Measurements from ENCODE around the gene IKZF3.
A peak's percentile ranks its signal among the peaks of the same experiment; 100 is the strongest.

Gene IKZF3

GRCh38 chr17:39739885-39740356 is 124.2 kb downstream of the IKZF3 start:
- DNase-seq (ENCODE audit: insufficient read length, low spot score) (no peak), FAIRE-seq (no peak)
- TF ChIP-seq POLR2AphosphoS5 (IDR thresholded peaks at IDR 0.05; ENCODE audit: low read depth, low read length) (no peak), TAF1 (IDR thresholded peaks at IDR 0.05; ENCODE audit: low read depth, low read length) (no peak), SPI1 (IDR thresholded peaks at IDR 0.05; ENCODE audit: low read depth, low read length) (no peak), POU2F2 (IDR thresholded peaks at IDR 0.05; ENCODE audit: low read depth, low read length) (no peak), PAX5 (IDR thresholded peaks at IDR 0.05; ENCODE audit: insufficient read depth, low read length, severe bottlenecking) (no peak), POLR2A (IDR thresholded peaks at IDR 0.05; ENCODE audit: low read depth, low read length) (no peak)

DNA sequence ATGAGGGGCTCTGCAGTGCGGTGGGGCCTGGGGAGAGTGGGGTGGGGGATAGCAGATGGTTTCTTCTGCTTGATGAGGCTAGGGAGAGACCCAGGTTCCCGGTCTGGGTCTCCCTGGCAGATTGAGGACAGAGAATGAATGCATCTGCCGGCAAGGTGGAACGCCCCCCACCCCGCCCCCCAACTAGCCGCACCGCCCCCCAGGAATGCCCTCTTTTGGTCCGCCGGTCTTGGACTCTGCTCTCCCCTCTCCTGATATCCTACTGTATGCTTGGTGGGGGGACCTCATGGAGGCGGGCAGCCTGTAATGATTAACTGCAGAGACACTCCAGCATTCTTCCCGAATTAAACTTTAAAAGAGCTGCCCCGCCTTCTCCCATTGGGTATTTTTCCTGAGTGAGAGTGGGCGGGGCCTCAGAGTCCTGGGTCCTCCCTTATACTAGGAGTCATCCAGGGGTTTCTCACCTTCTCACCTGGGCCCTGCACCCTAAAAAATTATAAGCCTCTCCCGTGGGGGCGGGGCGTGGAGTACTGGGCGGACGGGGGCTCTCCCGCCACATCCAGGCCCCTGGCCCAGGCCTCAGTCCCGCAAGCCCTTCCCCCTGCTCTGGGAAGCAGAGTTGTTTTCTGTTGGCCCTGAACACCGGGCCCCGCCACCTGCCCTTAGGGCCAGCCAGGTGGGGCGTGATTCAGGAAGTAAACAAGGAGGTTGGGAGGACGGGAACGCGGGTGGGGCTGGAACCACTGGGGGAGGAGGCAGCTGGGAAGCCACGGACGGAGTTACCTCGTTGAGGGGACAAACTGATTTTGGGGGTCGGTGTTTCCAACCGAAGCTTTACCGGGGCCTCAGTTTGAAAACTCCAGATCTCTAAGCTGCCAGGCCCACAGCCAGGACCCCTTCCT is 124.9 kb downstream of the IKZF3 start:
- DNase-seq (ENCODE audit: insufficient read length, low spot score) (no peak), FAIRE-seq (no peak)
- TF ChIP-seq POLR2AphosphoS5 (IDR thresholded peaks at IDR 0.05; ENCODE audit: low read depth, low read length) (no peak), PAX5 (IDR thresholded peaks at IDR 0.05; ENCODE audit: insufficient read depth, low read length, severe bottlenecking) (no peak), SPI1 (IDR thresholded peaks at IDR 0.05; ENCODE audit: low read depth, low read length) (no peak), POU2F2 (IDR thresholded peaks at IDR 0.05; ENCODE audit: low read depth, low read length) (no peak), POLR2A (IDR thresholded peaks at IDR 0.05; ENCODE audit: low read depth, low read length) (no peak), TAF1 (IDR thresholded peaks at IDR 0.05; ENCODE audit: low read depth, low read length) (no peak)

GRCh38 chr17:39738568-39738901 is 125.6 kb downstream of the IKZF3 start:
- DNase-seq (ENCODE audit: insufficient read length, low spot score) (peak; percentile 70), FAIRE-seq (peak; percentile 76)
- no peak for TF ChIP-seq TAF1 (IDR thresholded peaks at IDR 0.05; ENCODE audit: low read depth, low read length)
- no peak for TF ChIP-seq POLR2AphosphoS5 (IDR thresholded peaks at IDR 0.05; ENCODE audit: low read depth, low read length)
- no peak for TF ChIP-seq POLR2A (IDR thresholded peaks at IDR 0.05; ENCODE audit: low read depth, low read length)
- TF ChIP-seq PAX5 (IDR thresholded peaks at IDR 0.05; ENCODE audit: insufficient read depth, low read length, severe bottlenecking) = no peak
- no peak for TF ChIP-seq POU2F2 (IDR thresholded peaks at IDR 0.05; ENCODE audit: low read depth, low read length)

DNA sequence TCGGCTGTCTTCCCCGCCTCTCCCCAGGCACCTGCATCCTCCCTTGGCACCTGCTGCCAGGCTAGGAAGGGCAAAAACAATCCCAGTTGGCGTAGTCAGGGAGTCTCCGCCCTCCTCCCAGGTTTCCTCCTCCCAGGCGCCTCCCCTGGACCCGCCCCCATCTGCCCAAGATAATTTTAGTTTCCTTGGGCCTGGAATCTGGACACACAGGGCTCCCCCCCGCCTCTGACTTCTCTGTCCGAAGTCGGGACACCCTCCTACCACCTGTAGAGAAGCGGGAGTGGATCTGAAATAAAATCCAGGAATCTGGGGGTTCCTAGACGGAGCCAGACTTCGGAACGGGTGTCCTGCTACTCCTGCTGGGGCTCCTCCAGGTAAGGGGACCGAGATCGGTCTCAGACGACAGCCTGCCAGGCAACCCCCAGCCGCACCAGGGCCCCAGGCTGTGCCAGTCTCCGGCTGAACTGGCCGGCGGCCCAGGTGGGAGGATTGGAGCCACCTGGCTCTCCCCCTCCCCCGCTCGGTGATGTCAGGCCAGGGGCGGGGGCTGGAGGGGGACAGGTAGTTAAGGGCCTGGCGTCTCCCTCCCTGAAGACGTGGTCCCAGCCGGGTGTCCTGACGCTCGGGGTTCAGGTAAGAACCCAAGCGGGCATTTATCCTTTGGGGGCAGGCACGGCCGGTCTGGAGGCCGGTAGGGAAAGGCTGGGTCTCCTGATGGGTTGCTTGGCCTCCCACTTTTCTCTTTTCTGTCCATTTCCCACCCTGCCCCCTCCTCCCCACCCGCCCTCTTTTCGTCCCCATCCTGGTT is 126.1 kb downstream of the IKZF3 start, which contains the start of gene GRB7:
Gene GRB7 (plus strand): TSS at position 179 of the 808 bp plus-strand sequence. CDS start 4,364 bp downstream, outside the sequence.
- peak; percentile 55 for DNase-seq (ENCODE audit: insufficient read length, low spot score)
- TF ChIP-seq POU2F2 (IDR thresholded peaks at IDR 0.05; ENCODE audit: low read depth, low read length) (no peak), SPI1 (IDR thresholded peaks at IDR 0.05; ENCODE audit: low read depth, low read length) (no peak), POLR2AphosphoS5 (IDR thresholded peaks at IDR 0.05; ENCODE audit: low read depth, low read length) (no peak), PAX5 (IDR thresholded peaks at IDR 0.05; ENCODE audit: insufficient read depth, low read length, severe bottlenecking) (no peak), TAF1 (IDR thresholded peaks at IDR 0.05; ENCODE audit: low read depth, low read length) (no peak)
- no peak for FAIRE-seq

- FAIRE-seq (no peak), DNase-seq (ENCODE audit: insufficient read length, low spot score) (no peak)
- TF ChIP-seq POLR2A (IDR thresholded peaks at IDR 0.05; ENCODE audit: low read depth, low read length) (no peak), POU2F2 (IDR thresholded peaks at IDR 0.05; ENCODE audit: low read depth, low read length) (no peak), TAF1 (IDR thresholded peaks at IDR 0.05; ENCODE audit: low read depth, low read length) (no peak), PAX5 (IDR thresholded peaks at IDR 0.05; ENCODE audit: insufficient read depth, low read length, severe bottlenecking) (no peak), POLR2AphosphoS5 (IDR thresholded peaks at IDR 0.05; ENCODE audit: low read depth, low read length) (no peak), SPI1 (IDR thresholded peaks at IDR 0.05; ENCODE audit: low read depth, low read length) (no peak)
These were observed 126.8 kb downstream of the IKZF3 start for GRCh38 chr17:39737206-39737759.

DNA sequence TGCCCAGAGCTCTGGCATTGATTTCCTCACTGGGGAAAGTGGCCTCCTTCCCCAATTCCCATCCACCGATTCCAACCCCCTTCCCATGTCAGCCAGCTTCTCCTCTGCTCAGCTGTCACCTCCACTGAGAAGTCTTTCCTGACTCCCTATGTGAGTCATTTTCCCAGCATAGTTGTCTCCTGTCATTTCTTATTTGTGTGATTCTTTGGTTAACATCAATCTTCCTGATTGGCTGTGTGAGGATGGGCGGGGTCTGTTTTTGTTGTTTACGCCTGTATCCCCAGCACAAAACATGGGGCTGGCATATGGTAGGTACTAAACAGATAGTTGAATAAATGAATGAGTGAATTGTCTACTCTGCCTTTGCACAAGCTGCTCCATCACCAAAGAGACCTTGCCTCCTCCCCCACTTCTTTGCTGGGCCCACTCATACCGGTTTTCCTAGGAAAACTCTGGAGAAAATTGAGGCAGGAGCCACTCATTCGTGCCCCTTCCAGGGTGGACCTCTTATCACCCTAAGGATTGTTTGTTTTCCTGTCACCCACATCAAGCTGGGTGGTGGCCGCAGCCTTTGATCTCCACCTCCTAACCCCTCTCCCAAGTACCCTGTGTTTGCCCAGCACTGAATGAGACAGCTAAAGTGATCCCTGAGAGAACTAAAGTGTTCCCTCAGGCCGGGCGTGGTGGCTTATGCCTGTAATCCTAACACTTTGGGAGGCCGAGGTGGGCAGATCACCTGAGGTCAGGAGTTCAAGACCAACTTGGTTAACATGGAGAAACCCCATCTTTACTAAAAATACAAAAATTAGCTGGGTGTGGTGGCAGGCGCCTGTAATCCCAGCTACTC is 127.6 kb downstream of the IKZF3 start:
- no peak for TF ChIP-seq TAF1 (IDR thresholded peaks at IDR 0.05; ENCODE audit: low read depth, low read length)
- no peak for TF ChIP-seq PAX5 (IDR thresholded peaks at IDR 0.05; ENCODE audit: insufficient read depth, low read length, severe bottlenecking)
- no peak for TF ChIP-seq POU2F2 (IDR thresholded peaks at IDR 0.05; ENCODE audit: low read depth, low read length)
- TF ChIP-seq POLR2A (IDR thresholded peaks at IDR 0.05; ENCODE audit: low read depth, low read length) = no peak
- no peak for TF ChIP-seq SPI1 (IDR thresholded peaks at IDR 0.05; ENCODE audit: low read depth, low read length)
- TF ChIP-seq POLR2AphosphoS5 (IDR thresholded peaks at IDR 0.05; ENCODE audit: low read depth, low read length) = no peak
- no peak for DNase-seq (ENCODE audit: insufficient read length, low spot score)
- FAIRE-seq = peak; percentile 13

GRCh38 chr17:39735882-39736281 is 128.2 kb downstream of the IKZF3 start:
- FAIRE-seq (no peak), DNase-seq (ENCODE audit: insufficient read length, low spot score) (no peak)
- TF ChIP-seq POLR2AphosphoS5 (IDR thresholded peaks at IDR 0.05; ENCODE audit: low read depth, low read length) (no peak), SPI1 (IDR thresholded peaks at IDR 0.05; ENCODE audit: low read depth, low read length) (no peak), POLR2A (IDR thresholded peaks at IDR 0.05; ENCODE audit: low read depth, low read length) (no peak), TAF1 (IDR thresholded peaks at IDR 0.05; ENCODE audit: low read depth, low read length) (no peak), POU2F2 (IDR thresholded peaks at IDR 0.05; ENCODE audit: low read depth, low read length) (no peak), PAX5 (IDR thresholded peaks at IDR 0.05; ENCODE audit: insufficient read depth, low read length, severe bottlenecking) (no peak)

DNA sequence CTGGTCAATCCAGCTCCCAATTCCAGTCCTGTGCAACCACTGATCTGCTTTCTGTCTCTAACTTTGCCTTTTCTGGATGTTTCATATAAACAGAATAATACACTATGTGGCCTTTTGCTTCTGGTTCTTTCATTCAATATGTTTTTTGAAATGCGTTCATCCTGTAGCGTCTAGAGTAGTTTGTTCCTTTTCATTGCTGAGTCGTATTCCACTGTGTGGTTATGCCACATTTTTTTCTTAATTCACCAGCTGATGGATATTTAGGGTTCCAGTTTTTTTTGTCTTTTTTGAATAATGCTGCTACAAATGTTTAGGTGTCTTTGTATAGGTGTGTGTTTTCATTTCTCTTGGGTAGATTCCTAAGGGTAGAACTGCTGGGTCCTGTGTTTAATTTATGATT is 131.5 kb downstream of the IKZF3 start:
- TF ChIP-seq POU2F2 (IDR thresholded peaks at IDR 0.05; ENCODE audit: low read depth, low read length) = no peak
- TF ChIP-seq POLR2AphosphoS5 (IDR thresholded peaks at IDR 0.05; ENCODE audit: low read depth, low read length) = no peak
- TF ChIP-seq TAF1 (IDR thresholded peaks at IDR 0.05; ENCODE audit: low read depth, low read length) = no peak
- no peak for TF ChIP-seq POLR2A (IDR thresholded peaks at IDR 0.05; ENCODE audit: low read depth, low read length)
- no peak for TF ChIP-seq PAX5 (IDR thresholded peaks at IDR 0.05; ENCODE audit: insufficient read depth, low read length, severe bottlenecking)
- TF ChIP-seq SPI1 (IDR thresholded peaks at IDR 0.05; ENCODE audit: low read depth, low read length) = no peak
- DNase-seq (ENCODE audit: insufficient read length, low spot score) (no peak), FAIRE-seq (no peak)

Measured in GM12891 (cell line).